ENCODE data around the gene FAM107A.

FAM107A gene

GRCh38 chr3:58518291-58518789, 58.9 kb downstream of the FAM107A start:
- DNase-seq (ENCODE audit: low read depth) = no peak

- DNase-seq (ENCODE audit: low read depth) = no peak
Observed at GRCh38 chr3:58514405-58514804, 62.8 kb downstream of the FAM107A start.

Measured in ELR (cell line).